ENCODE data around the gene UHRF1. TPM values are rescaled to one million over a fixed set of nuclear protein-coding genes. Genes with fewer than 3 reads are reported as not detected.

Gene UHRF1
- total RNA-seq, 2 experiments from 2014 or later, result 118 to 119 TPM

DNA sequence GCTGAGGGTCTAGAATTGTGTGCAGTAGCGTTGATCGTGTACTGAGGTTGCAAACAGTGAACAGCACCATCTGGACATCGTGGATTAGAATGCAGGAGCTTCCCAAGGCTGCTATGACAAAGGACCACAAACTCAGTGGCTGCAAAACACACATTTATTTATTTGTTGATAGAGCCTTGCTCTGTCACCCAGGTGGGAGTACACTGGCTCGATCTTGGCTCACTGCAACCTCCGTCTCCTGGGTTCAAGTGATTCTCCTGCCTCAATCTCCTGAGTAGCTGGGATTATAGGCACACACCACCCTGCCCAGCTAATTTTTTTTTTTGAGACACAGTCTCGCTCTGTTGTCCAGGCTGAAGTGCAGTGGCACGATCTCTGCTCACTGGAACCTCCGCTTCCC, 2.3 kb upstream of the UHRF1 start:
- Mint-ChIP-seq H3K9me3 (no peaks in the 10 kb centered on the region), H3K36me3 (peaks cover 16% of the 10 kb centered on the region), H3K27ac (no peak overlapping the region), H3K4me1 (ENCODE audit: low read depth) (peaks cover 19% of the 10 kb centered on the region), H3K27me3 (no peaks in the 10 kb centered on the region), H3K4me3 (no peak overlapping the region)
- ChIA-PET CTCF (interaction anchor here (1.1 kb wide), 1 partner anchor 97 kb away, joined by 3 read pairs; no protein-coding TSS in a partner anchor), POLR2A (interaction anchor here (1.3 kb wide), 1 partner anchor 10 kb away, joined by 4 read pairs; no protein-coding TSS in a partner anchor)
- no peak for DNase-seq
- intact Hi-C loops (cut with micrococcal nuclease), result no loop called here

DNA sequence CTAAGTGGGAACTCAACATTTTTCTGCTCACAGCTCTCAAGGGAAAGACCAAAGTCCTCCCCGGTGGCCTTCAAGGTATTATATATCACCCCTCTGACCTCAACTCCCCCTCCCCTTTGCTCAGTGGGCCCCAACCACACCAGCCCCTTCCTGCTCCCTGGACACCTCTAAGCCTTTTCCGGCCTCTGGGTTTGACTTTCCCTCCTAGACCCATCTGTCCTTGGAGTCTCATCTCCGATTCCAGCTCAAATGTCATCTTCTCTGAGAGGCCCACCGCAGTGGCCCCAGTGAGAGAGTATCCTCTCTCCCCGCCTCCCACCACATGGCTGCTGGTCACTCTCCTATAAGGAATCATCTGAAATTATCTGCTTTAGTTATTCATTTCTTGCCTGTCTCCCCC, 941 bp upstream of the UHRF1 start:
- peaks cover 30% of the 10 kb centered on the region for H3K36me3 Mint-ChIP-seq
- CTCF ChIA-PET, result interaction anchor here (1.0 kb wide), 1 partner anchor 99 kb away, joined by 5 read pairs; no protein-coding TSS in a partner anchor
- POLR2A ChIA-PET, result interaction anchor here (1.3 kb wide), 1 partner anchor 9 kb away, joined by 4 read pairs; no protein-coding TSS in a partner anchor
- no peaks in the 10 kb centered on the region for H3K27me3 Mint-ChIP-seq
- intact Hi-C loops (cut with micrococcal nuclease), result no loop called here
- DNase-seq, result no peak
- no peak overlapping the region for H3K27ac Mint-ChIP-seq
- peaks cover 33% of the 10 kb centered on the region for H3K4me1 Mint-ChIP-seq (ENCODE audit: low read depth)
- peak overlapping the region; percentile 16 for H3K4me3 Mint-ChIP-seq
- no peaks in the 10 kb centered on the region for H3K9me3 Mint-ChIP-seq

GRCh38 chr19:4908781-4909155, 533 bp upstream of the UHRF1 start:
- Mint-ChIP-seq H3K4me3 (peak overlapping the region; percentile 16), H3K4me1 (ENCODE audit: low read depth) (peaks cover 37% of the 10 kb centered on the region), H3K9me3 (no peaks in the 10 kb centered on the region), H3K27me3 (no peaks in the 10 kb centered on the region), H3K27ac (no peak overlapping the region), H3K36me3 (peaks cover 33% of the 10 kb centered on the region)
- CTCF ChIA-PET, result interaction anchor here (1.0 kb wide), 1 partner anchor 99 kb away, joined by 5 read pairs; no protein-coding TSS in a partner anchor
- POLR2A ChIA-PET, result no interaction called here
- no peak for DNase-seq
- intact Hi-C loops (cut with micrococcal nuclease), result no loop called here

DNA sequence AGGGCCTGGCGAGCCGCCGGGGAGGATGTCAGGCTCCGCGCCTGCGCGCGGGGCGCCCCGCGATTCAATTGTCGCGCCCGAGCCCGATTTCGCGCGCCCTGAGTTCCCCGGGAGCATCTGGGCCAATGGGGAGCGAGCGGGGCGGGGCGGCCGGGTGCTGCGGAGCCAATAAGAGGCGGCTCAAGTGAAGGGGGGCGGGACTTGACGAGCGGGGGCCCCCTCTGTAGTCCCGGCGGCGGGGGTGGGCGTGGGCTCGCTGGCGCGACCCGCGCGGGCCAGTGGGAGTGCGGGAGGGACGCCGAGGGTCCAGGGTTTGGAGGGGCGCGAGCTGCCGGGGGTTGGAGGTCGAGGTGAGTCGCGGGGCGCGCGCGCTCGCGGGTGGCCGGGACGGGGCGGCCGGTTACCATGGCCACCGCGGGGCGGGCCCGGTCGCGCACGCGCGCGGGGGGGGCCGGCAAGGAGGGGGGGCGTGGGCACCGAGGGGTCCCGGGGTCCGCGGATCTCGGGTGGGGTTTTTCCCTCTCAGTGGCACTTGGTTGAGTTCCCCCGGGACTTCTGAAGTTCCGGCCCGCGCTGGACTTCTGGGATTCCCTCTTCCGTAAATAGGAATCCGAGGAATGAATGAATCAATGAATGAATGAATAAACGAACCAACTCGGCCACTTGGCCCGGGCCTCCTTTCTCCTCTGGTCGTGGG, 744 bp downstream of the UHRF1 start:
- Mint-ChIP-seq H3K4me3 (peak overlapping the region; percentile 89), H3K36me3 (peaks cover 45% of the 10 kb centered on the region), H3K9me3 (no peaks in the 10 kb centered on the region), H3K4me1 (ENCODE audit: low read depth) (peaks cover 50% of the 10 kb centered on the region), H3K27ac (peak overlapping the region; percentile 65), H3K27me3 (no peaks in the 10 kb centered on the region)
- ChIA-PET CTCF (interaction anchor here (6.7 kb wide), 1 partner anchor 101 kb away, joined by 85 read pairs; no protein-coding TSS in a partner anchor), POLR2A (no interaction called here)
- peak; percentile 97 for DNase-seq
- intact Hi-C loops (cut with micrococcal nuclease), result loop anchor here (2.0 kb wide), 1 partner anchor 99 kb away; no protein-coding TSS in a partner anchor

DNA sequence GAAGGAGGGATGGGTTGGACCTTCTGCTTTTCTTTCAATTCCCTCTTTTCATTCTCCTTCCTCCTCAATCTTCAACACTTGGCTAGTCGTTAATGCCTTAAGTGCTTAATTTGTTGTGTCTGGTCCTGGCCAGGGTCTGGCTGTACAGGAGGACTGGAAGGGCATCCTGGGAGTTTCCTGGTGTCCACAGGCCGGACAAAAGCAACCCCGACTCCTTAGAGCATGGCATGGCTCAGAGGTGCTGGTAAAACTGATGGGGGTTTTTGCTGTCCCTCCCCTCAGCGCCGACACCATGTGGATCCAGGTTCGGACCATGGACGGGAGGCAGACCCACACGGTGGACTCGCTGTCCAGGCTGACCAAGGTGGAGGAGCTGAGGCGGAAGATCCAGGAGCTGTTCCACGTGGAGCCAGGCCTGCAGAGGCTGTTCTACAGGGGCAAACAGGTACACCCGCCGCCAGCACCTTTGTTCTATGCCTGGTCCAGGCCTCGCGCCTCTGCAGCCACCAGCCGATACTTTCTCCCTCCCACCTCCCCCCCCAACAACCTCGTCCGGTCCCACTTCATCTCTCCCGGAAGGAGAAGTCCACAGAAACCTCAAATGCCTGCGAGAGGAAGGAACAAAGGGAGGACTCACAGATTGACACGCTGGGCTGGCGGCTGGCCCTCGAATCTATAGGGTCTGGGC, 1.4 kb downstream of the UHRF1 start:
- Mint-ChIP-seq H3K36me3 (peaks cover 52% of the 10 kb centered on the region), H3K27ac (peak overlapping the region; percentile 84), H3K4me1 (ENCODE audit: low read depth) (peaks cover 57% of the 10 kb centered on the region), H3K4me3 (peak overlapping the region; percentile 89), H3K9me3 (no peaks in the 10 kb centered on the region), H3K27me3 (no peaks in the 10 kb centered on the region)
- ChIA-PET CTCF (interaction anchor here (0.8 to 6.7 kb wide), 8 partner anchors 21 to 119 kb away, joined by 3 to 102 read pairs (median 13); partner anchors contain the start of gene PLIN3), POLR2A (interaction anchor here (1.4 to 1.9 kb wide), 3 partner anchors 40 to 58 kb away, joined by 4 to 11 read pairs (median 7); partner anchors contain the start of genes KDM4B and PLIN3)
- intact Hi-C loops (cut with micrococcal nuclease), result loop anchor here (1.0 to 2.0 kb wide), 3 partner anchors 38 to 100 kb away; partner anchors contain the start of gene PLIN3
- DNase-seq, result peak; percentile 37

GRCh38 chr19:4911314-4911713, 2.0 kb downstream of the UHRF1 start:
- Mint-ChIP-seq H3K36me3 (peaks cover 56% of the 10 kb centered on the region), H3K4me1 (ENCODE audit: low read depth) (peaks cover 62% of the 10 kb centered on the region), H3K9me3 (no peaks in the 10 kb centered on the region)

GRCh38 chr19:4911786-4912672, 2.7 kb downstream of the UHRF1 start:
- Mint-ChIP-seq H3K9me3 (no peaks in the 10 kb centered on the region), H3K4me1 (ENCODE audit: low read depth) (peaks cover 67% of the 10 kb centered on the region), H3K4me3 (peak overlapping the region; percentile 89), H3K36me3 (peaks cover 61% of the 10 kb centered on the region), H3K27me3 (no peaks in the 10 kb centered on the region), H3K27ac (peak overlapping the region; percentile 84)
- intact Hi-C loops (cut with micrococcal nuclease), result loop anchor here (1.0 to 2.0 kb wide), 3 partner anchors 40 to 101 kb away; partner anchors contain the start of gene PLIN3
- ChIA-PET CTCF (interaction anchor here (0.6 to 6.7 kb wide), 16 partner anchors 9 to 187 kb away, joined by 3 to 102 read pairs (median 4); partner anchors contain the start of genes ARRDC5, FEM1A and PLIN3), POLR2A (interaction anchor here (0.7 to 1.9 kb wide), 6 partner anchors 42 to 120 kb away, joined by 3 to 11 read pairs (median 4); partner anchors contain the start of genes FEM1A, KDM4B and PLIN3)
- DNase-seq, result peak; percentile 88

More at GRCh38 chr19:4911314-4911713, 2.0 kb downstream of the UHRF1 start:
- peak overlapping the region; percentile 89 for H3K4me3 Mint-ChIP-seq
- intact Hi-C loops (cut with micrococcal nuclease), result loop anchor here (1.0 to 2.0 kb wide), 3 partner anchors 39 to 101 kb away; partner anchors contain the start of gene PLIN3
- no peak for DNase-seq
- ChIA-PET CTCF (interaction anchor here (0.8 to 6.7 kb wide), 13 partner anchors 9 to 126 kb away, joined by 3 to 102 read pairs (median 7); partner anchors contain the start of genes ARRDC5, FEM1A and PLIN3), POLR2A (interaction anchor here (0.7 to 1.9 kb wide), 5 partner anchors 41 to 119 kb away, joined by 3 to 11 read pairs (median 4); partner anchors contain the start of genes FEM1A, KDM4B and PLIN3)
- H3K27ac Mint-ChIP-seq, result peak overlapping the region; percentile 84
- H3K27me3 Mint-ChIP-seq, result no peaks in the 10 kb centered on the region

DNA sequence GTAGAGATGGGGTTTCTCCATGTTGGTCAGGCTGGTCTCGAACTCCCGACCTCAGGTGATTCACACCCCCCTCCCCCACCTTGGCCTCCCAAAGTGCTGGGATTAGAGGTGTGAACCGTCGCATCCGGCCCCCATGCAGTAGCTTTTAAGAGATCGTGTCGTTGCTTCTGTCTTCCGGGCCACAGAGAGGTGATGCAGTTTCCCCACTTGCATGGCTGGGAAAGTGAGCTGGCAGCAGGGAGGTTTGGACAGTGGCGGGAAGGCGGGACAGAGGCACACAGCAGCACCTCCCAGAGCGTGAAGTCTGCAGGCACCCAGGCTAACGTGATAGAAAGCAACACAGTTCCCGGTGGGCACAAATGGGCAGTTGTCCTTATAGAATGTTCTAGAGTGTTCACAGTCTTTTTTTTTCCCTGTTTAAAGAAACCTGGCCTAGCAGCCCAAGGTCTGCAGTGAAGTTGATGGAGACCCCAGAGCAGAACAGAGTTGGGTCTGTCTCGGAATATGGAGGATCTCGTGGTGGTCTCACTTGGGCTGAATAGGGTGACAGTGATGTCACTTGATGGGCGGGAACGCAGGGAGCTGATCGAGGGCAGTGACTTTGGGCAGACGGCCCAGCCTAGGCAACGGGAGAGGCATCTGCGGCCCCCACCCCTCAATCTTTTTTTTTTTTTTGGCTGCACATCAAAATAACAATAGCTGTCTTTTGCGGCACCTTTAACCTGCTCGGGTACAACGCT, 4.9 kb downstream of the UHRF1 start:
- Mint-ChIP-seq H3K9me3 (no peaks in the 10 kb centered on the region), H3K27me3 (no peaks in the 10 kb centered on the region), H3K36me3 (peaks cover 70% of the 10 kb centered on the region), H3K4me1 (ENCODE audit: low read depth) (peaks cover 62% of the 10 kb centered on the region), H3K4me3 (peak overlapping the region; percentile 72), H3K27ac (peak overlapping the region; percentile 90)
- ChIA-PET CTCF (interaction anchor here (0.7 to 6.7 kb wide), 5 partner anchors 36 to 116 kb away, joined by 3 to 102 read pairs (median 17); partner anchors contain the start of gene PLIN3), POLR2A (interaction anchor here (1.3 kb wide), 1 partner anchor 54 kb away, joined by 3 read pairs; the partner anchor contains the start of gene KDM4B)
- peak; percentile 70 for DNase-seq
- intact Hi-C loops (cut with micrococcal nuclease), result loop anchor here (2.0 kb wide), 2 partner anchors 55 to 189 kb away; partner anchors contain the start of gene KDM4B

DNA sequence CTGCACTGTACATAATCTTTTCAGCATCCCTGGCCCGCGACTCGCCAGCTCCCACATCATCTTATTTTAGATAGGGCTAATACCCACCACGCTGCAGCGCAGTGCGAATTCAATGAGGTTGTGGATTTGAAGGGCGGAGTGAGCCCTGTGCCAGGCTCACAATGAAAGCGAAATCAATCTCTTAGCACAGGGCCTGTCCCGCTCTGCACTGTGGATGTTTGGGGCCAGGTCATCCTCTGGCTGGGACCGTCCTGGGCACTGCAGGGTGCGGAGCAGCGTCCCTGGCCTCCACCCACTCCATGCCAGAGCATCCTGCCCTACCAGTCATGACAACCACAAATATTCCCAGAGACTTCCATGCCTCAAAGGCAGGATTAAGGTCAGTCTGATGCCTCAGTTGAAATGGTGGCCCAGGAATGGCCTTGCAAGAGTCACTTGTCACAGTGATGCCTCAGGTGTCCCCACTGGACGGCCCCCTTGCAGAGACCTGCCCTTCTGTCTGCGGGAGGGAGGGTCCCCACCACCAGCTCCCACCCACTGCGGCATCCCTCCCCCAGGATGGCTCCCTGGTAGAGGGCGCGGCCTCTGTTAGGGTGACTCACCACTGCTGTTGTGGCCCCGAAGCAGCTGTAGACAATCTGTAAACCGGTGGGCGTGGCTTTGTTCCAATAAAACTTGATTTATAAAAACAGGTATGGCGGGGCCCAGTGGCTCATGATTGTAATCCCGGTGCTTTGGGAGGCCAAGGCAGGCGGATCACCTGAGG, 5.6 kb downstream of the UHRF1 start:
- peaks cover 72% of the 10 kb centered on the region for H3K36me3 Mint-ChIP-seq
- peak overlapping the region; percentile 90 for H3K27ac Mint-ChIP-seq
- H3K4me3 Mint-ChIP-seq, result peak overlapping the region; percentile 72
- POLR2A ChIA-PET, result interaction anchor here (1.3 kb wide), 1 partner anchor 54 kb away, joined by 3 read pairs; the partner anchor contains the start of gene KDM4B
- intact Hi-C loops (cut with micrococcal nuclease), result loop anchor here (2.0 kb wide), 2 partner anchors 54 to 190 kb away; partner anchors contain the start of gene KDM4B
- no peaks in the 10 kb centered on the region for H3K9me3 Mint-ChIP-seq
- peaks cover 62% of the 10 kb centered on the region for H3K4me1 Mint-ChIP-seq (ENCODE audit: low read depth)
- peak; percentile 81 for DNase-seq
- CTCF ChIA-PET, result interaction anchor here (5.1 to 6.7 kb wide), 2 partner anchors 43 to 106 kb away, joined by 85 to 102 read pairs; partner anchors contain the start of gene PLIN3
- no peaks in the 10 kb centered on the region for H3K27me3 Mint-ChIP-seq

Data from activated CD4-positive, alpha-beta memory T cell treated with anti-CD3 and anti-CD28 coated beads for 36 hours (primary cell).